Thyroid gland (tissue), 4 donors: ENCODE data around the gene L2HGDH.

Experiments used
- POLR2A ChIP-seq, 2 donors: fragments of 450-650 bp; IDR thresholded peaks; one replicate each; pipeline ENCODE4 v1.6.1; 2017; ENCODE audit warnings: antibody characterized with exemption in 2 of 2, mild to moderate bottlenecking in 2 of 2, moderate library complexity in 1 of 2
- TF ChIP-seq, protein P1 (sequence below), 6 experiments: fragments of 200-600 bp in 3 of 6; fragments of 450-650 bp in 3 of 6; sonication (generic) in 3 of 6; IDR thresholded peaks; one replicate each; pipeline ENCODE4 v1.5.1; 2016 to 2019; ENCODE audit warnings: antibody characterized with exemption in 6 of 6, mild to moderate bottlenecking in 2 of 6, inconsistent platforms in 1 of 6, moderate library complexity in 1 of 6

DNA sequence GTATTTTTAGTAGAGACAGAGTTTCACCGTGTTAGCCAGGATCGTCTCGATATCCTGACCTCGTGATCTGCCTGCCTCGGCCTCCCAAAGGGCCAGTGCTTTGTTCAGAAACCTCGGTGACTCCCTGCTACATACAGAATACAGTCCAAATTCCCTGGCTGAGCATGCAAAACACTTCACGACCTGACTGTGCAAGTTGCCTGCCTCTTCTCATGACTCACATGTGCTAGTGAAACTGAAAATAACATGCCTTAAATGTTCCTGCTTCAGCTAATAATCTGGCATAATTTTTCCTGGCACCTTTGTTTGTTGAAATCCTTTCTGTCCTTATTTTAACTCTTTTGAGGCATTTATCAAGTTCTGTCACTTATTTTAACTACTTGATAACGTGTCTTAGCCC, 8.3 kb upstream of the L2HGDH start:
- TF ChIP-seq, protein P1, sequence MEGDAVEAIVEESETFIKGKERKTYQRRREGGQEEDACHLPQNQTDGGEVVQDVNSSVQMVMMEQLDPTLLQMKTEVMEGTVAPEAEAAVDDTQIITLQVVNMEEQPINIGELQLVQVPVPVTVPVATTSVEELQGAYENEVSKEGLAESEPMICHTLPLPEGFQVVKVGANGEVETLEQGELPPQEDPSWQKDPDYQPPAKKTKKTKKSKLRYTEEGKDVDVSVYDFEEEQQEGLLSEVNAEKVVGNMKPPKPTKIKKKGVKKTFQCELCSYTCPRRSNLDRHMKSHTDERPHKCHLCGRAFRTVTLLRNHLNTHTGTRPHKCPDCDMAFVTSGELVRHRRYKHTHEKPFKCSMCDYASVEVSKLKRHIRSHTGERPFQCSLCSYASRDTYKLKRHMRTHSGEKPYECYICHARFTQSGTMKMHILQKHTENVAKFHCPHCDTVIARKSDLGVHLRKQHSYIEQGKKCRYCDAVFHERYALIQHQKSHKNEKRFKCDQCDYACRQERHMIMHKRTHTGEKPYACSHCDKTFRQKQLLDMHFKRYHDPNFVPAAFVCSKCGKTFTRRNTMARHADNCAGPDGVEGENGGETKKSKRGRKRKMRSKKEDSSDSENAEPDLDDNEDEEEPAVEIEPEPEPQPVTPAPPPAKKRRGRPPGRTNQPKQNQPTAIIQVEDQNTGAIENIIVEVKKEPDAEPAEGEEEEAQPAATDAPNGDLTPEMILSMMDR (IDR thresholded peaks at IDR 0.05) = no peak
- TF ChIP-seq POLR2A (IDR thresholded peaks at IDR 0.05) = no peak
